Tibial nerve (tissue), 4 donors: ENCODE measurements around the gene TRAF3.

Experiments used
- EP300 ChIP-seq, 2 donors: sonication (generic); formaldehyde crosslinking; IDR thresholded peaks; one replicate each; pipeline ENCODE4 v1.6.1; 2017; ENCODE audit warnings: antibody characterized with exemption in 2 of 2, mild to moderate bottlenecking in 1 of 2
- POLR2A ChIP-seq, 2 donors: fragments of 450-650 bp; IDR thresholded peaks; one replicate each; pipeline ENCODE4 v1.6.1; 2017; ENCODE audit warnings: antibody characterized with exemption in 2 of 2, mild to moderate bottlenecking in 2 of 2, moderate library complexity in 2 of 2
- TF ChIP-seq, protein P1 (sequence below), 5 experiments: fragments of 200-600 bp in 3 of 5; fragments of 450-650 bp in 2 of 5; sonication (generic) in 3 of 5; IDR thresholded peaks; one replicate each; pipeline ENCODE4 v1.5.1; 2016 to 2019; ENCODE audit warnings: antibody characterized with exemption in 5 of 5, mild to moderate bottlenecking in 3 of 5, moderate library complexity in 2 of 5

DNA sequence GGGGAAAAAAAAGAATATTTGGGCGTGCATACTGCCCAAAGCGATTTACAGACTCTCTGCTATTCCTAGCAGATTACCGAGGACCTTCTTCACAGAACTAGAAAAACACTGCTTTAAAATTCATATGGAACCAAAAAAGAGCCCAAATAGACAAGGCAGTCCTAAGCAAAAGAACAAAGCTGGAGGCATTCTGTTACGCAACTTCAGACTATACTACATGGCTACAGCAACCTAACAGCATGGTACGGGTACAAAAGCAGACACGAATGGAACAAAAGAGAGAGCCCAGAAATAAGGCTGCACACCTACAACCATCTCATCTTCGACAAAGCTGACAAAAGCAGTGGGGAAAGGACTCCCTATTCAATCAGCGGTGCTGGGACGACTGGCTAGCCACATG lies 56.7 kb downstream of the TRAF3 start:
- TF ChIP-seq, protein P1, sequence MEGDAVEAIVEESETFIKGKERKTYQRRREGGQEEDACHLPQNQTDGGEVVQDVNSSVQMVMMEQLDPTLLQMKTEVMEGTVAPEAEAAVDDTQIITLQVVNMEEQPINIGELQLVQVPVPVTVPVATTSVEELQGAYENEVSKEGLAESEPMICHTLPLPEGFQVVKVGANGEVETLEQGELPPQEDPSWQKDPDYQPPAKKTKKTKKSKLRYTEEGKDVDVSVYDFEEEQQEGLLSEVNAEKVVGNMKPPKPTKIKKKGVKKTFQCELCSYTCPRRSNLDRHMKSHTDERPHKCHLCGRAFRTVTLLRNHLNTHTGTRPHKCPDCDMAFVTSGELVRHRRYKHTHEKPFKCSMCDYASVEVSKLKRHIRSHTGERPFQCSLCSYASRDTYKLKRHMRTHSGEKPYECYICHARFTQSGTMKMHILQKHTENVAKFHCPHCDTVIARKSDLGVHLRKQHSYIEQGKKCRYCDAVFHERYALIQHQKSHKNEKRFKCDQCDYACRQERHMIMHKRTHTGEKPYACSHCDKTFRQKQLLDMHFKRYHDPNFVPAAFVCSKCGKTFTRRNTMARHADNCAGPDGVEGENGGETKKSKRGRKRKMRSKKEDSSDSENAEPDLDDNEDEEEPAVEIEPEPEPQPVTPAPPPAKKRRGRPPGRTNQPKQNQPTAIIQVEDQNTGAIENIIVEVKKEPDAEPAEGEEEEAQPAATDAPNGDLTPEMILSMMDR (IDR thresholded peaks at IDR 0.05): no peak
- no peak for TF ChIP-seq EP300 (IDR thresholded peaks at IDR 0.05)
- no peak for TF ChIP-seq POLR2A (IDR thresholded peaks at IDR 0.05)
